Peyer's patch (tissue), 4 donors: ENCODE measurements around the gene VASH1.

Source experiments
- POLR2A ChIP-seq, 2 donors: fragments of 450-650 bp; IDR thresholded peaks; one replicate each; pipeline ENCODE4 v1.5.1; 2017; ENCODE audit warnings: antibody characterized with exemption in 2 of 2, mild to moderate bottlenecking in 2 of 2, moderate library complexity in 2 of 2
- TF ChIP-seq, protein P1 (sequence below), 6 experiments: fragments of 450-650 bp in 4 of 6; fragments of 200-600 bp in 2 of 6; sonication (generic) in 1 of 6; IDR thresholded peaks; one replicate each; pipeline ENCODE4 v1.5.1; 2017 to 2019; ENCODE audit warnings: antibody characterized with exemption in 6 of 6, mild to moderate bottlenecking in 3 of 6, moderate library complexity in 1 of 6

DNA sequence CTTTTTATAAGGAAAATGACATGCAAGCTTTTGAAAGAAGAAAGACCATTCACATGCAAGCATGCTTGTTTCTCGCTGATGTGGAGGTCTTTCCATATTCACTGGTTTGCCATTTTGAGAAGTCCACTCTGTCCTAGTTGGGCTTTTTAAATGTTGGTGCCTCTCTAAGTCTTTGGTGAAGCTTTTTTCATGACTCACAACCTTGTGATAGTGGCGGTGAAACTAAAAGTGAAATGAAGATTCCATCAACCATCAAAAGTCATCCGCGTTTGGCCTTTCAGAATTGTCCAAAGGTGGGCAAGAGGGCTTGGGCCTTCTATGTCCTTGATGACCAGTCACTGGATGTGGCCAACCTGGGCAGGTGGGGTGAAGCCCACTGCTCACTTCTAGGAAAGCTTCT lies 69.3 kb downstream of the VASH1 start:
- TF ChIP-seq, protein P1, sequence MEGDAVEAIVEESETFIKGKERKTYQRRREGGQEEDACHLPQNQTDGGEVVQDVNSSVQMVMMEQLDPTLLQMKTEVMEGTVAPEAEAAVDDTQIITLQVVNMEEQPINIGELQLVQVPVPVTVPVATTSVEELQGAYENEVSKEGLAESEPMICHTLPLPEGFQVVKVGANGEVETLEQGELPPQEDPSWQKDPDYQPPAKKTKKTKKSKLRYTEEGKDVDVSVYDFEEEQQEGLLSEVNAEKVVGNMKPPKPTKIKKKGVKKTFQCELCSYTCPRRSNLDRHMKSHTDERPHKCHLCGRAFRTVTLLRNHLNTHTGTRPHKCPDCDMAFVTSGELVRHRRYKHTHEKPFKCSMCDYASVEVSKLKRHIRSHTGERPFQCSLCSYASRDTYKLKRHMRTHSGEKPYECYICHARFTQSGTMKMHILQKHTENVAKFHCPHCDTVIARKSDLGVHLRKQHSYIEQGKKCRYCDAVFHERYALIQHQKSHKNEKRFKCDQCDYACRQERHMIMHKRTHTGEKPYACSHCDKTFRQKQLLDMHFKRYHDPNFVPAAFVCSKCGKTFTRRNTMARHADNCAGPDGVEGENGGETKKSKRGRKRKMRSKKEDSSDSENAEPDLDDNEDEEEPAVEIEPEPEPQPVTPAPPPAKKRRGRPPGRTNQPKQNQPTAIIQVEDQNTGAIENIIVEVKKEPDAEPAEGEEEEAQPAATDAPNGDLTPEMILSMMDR (IDR thresholded peaks at IDR 0.05) = no peak
- no peak for TF ChIP-seq POLR2A (IDR thresholded peaks at IDR 0.05)
